Central memory CD4-positive, alpha-beta T cell (primary cell): ENCODE data around the gene FBXL14.
"Not testable (repeated sequence)": the region's sequence is repeated elsewhere in the genome, so short reads cannot be mapped to it uniquely, and the experiment has no call there.

Experiments used
- DNase-seq: peaks from one replicate; pipeline ENCODE4 v3.0.0; 2022

FBXL14 gene

GRCh38 chr12:1566449-1567135, 27.8 kb downstream of the FBXL14 start:
- DNase-seq = no peak

- no peak for DNase-seq
These were observed 29.2 kb downstream of the FBXL14 start for GRCh38 chr12:1565172-1565571.

GRCh38 chr12:1564067-1564466, 30.3 kb downstream of the FBXL14 start:
- DNase-seq = no peak

GRCh38 chr12:1562813-1563407, 31.5 kb downstream of the FBXL14 start:
- no peak for DNase-seq

- no peak for DNase-seq
These were observed 33.7 kb downstream of the FBXL14 start for GRCh38 chr12:1560704-1561103.

- no peak for DNase-seq
These were observed 34.7 kb downstream of the FBXL14 start for GRCh38 chr12:1559676-1560091.

- DNase-seq = not testable (repeated sequence)
These were observed 36.3 kb downstream of the FBXL14 start for GRCh38 chr12:1558108-1558507.

GRCh38 chr12:1553987-1554982, 40.1 kb downstream of the FBXL14 start:
- no peak for DNase-seq

GRCh38 chr12:1553536-1553935, 40.8 kb downstream of the FBXL14 start:
- DNase-seq = no peak

- DNase-seq = no peak
These were observed 41.4 kb downstream of the FBXL14 start for GRCh38 chr12:1552911-1553491.

- no peak for DNase-seq
These were observed 42.2 kb downstream of the FBXL14 start for GRCh38 chr12:1552171-1552570.

GRCh38 chr12:1551496-1551895, 42.9 kb downstream of the FBXL14 start:
- no peak for DNase-seq

GRCh38 chr12:1546931-1547640, 47.3 kb downstream of the FBXL14 start:
- no peak for DNase-seq

- DNase-seq = no peak
These were observed 49.2 kb downstream of the FBXL14 start for GRCh38 chr12:1544996-1545700.

GRCh38 chr12:1542599-1542998, 51.8 kb downstream of the FBXL14 start:
- DNase-seq = no peak

GRCh38 chr12:1540690-1541089, 53.7 kb downstream of the FBXL14 start:
- DNase-seq = no peak

- DNase-seq = no peak
These were observed 55.2 kb downstream of the FBXL14 start for GRCh38 chr12:1539135-1539534.

- DNase-seq = no peak
These were observed 57.6 kb downstream of the FBXL14 start for GRCh38 chr12:1536817-1537216.

GRCh38 chr12:1534748-1535147, 59.6 kb downstream of the FBXL14 start:
- no peak for DNase-seq

- DNase-seq = peak; percentile 40
These were observed 60.6 kb downstream of the FBXL14 start for GRCh38 chr12:1533602-1534304.

GRCh38 chr12:1533205-1533601, 61.2 kb downstream of the FBXL14 start:
- DNase-seq = no peak
